Measurements from ENCODE around the gene TEX14. TPM values are rescaled to one million over a fixed set of nuclear protein-coding genes. Genes with fewer than 3 reads are reported as not detected.

TEX14 gene
- polyA plus RNA-seq, 3 donors, result 0.25 TPM; not detected in 2

DNA sequence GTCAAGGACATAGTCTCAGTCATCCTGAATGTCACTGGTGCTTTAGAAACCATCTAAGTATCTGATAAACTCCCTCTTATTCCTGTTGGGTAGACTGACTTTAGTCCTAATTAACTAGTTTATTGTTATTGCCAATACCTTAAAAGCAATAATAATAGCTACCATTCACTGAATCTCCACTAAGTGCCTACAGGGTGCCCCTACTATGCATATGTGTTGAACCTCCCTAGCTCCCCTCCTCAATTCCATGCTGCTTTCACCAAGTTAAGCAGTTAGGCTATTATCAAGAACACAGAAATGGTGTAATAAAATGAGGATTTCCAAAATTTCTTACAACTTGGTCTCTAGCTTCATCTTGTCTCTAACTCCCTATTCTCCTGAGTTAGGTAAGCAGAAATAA, 89.9 kb downstream of the TEX14 start:
- Histone ChIP-seq H3K4me1 (ENCODE audit: control insufficient read depth in 1 of 2, insufficient read depth in 2 of 2, low read length in 2 of 2) (peaks cover 0 to 3% of the 10 kb centered on the region in 2 donors), H3K27me3 (ENCODE audit: control insufficient read depth in 2 of 2, insufficient read depth in 2 of 2, low read length in 2 of 2) (no peaks in the 10 kb centered on the region), H4K20me1 (ENCODE audit: insufficient read depth, low read length) (no peaks in the 10 kb centered on the region), H3K9ac (ENCODE audit: insufficient read depth, low read length, poor library complexity, severe bottlenecking) (no peak overlapping the region), H3K4me3 (replicated peaks in 1 of 3; ENCODE audit: low read depth in 2 of 3, low read length in 3 of 3) (no peak overlapping the region), H3K9me3 (replicated peaks in 1 of 2; ENCODE audit: control insufficient read depth in 1 of 2, insufficient read depth in 1 of 2, low read length in 2 of 2) (no peaks in the 10 kb centered on the region), H2AFZ (ENCODE audit: insufficient read depth, low read depth, low read length, poor library complexity, severe bottlenecking) (no peak overlapping the region), H3K4me2 (replicated peaks; ENCODE audit: extremely low read depth, low read length, poor library complexity, severe bottlenecking) (no peak overlapping the region), H3K27ac (ENCODE audit: low read depth in 1 of 2, low read length in 2 of 2) (no peak overlapping the region), H3K79me2 (ENCODE audit: insufficient read depth, low read length) (no peaks in the 10 kb centered on the region), H3K36me3 (replicated peaks in 1 of 2; ENCODE audit: control insufficient read depth in 1 of 2, insufficient read depth in 2 of 2, low read length in 2 of 2) (no peaks in the 10 kb centered on the region)
- Mint-ChIP-seq H3K4me1 (peaks cover 7% of the 10 kb centered on the region), H3K27ac (no peak overlapping the region), H3K9me3 (peaks cover 0 to 2% (median 0%) of the 10 kb centered on the region in 7 donors), H3K36me3 (no peaks in the 10 kb centered on the region), H3K4me3 (no peak overlapping the region), H3K27me3 (ENCODE audit: low read depth in 3 of 3) (peaks cover 0 to 3% (median 2%) of the 10 kb centered on the region in 3 donors)
- intact Hi-C loops (cut with micrococcal nuclease), result no loop called here
- TF ChIP-seq, protein P1, sequence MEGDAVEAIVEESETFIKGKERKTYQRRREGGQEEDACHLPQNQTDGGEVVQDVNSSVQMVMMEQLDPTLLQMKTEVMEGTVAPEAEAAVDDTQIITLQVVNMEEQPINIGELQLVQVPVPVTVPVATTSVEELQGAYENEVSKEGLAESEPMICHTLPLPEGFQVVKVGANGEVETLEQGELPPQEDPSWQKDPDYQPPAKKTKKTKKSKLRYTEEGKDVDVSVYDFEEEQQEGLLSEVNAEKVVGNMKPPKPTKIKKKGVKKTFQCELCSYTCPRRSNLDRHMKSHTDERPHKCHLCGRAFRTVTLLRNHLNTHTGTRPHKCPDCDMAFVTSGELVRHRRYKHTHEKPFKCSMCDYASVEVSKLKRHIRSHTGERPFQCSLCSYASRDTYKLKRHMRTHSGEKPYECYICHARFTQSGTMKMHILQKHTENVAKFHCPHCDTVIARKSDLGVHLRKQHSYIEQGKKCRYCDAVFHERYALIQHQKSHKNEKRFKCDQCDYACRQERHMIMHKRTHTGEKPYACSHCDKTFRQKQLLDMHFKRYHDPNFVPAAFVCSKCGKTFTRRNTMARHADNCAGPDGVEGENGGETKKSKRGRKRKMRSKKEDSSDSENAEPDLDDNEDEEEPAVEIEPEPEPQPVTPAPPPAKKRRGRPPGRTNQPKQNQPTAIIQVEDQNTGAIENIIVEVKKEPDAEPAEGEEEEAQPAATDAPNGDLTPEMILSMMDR (IDR thresholded peaks at IDR 0.05), result no peak
- DNase-seq, result no peak

DNA sequence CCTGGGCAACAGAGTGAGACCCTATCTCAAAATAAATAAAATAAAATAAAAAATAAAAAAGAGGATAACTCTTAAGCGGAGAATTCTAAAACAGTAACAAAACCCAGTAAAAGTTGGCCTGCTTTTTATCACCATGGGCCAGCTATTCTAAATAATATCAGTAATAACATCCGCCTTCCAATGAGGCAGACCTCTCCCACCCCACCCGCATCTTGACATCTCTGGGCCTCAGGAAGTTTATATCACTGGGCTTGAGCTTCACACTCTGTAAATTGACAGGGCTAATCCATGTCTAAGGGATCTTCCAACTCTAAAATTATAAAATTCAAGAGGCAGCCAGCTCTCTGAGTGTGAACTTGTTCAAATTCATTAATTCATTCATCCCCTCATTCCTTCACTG, 94.5 kb downstream of the TEX14 start:
- Histone ChIP-seq H3K4me2 (replicated peaks; ENCODE audit: extremely low read depth, low read length, poor library complexity, severe bottlenecking) (no peak overlapping the region), H3K9me3 (replicated peaks in 1 of 2; ENCODE audit: control insufficient read depth in 1 of 2, insufficient read depth in 1 of 2, low read length in 2 of 2) (no peaks in the 10 kb centered on the region), H3K4me3 (replicated peaks in 1 of 3; ENCODE audit: low read depth in 2 of 3, low read length in 3 of 3) (no peak overlapping the region), H3K27me3 (ENCODE audit: control insufficient read depth in 2 of 2, insufficient read depth in 2 of 2, low read length in 2 of 2) (no peaks in the 10 kb centered on the region), H3K36me3 (replicated peaks in 1 of 2; ENCODE audit: control insufficient read depth in 1 of 2, insufficient read depth in 2 of 2, low read length in 2 of 2) (no peaks in the 10 kb centered on the region), H3K79me2 (ENCODE audit: insufficient read depth, low read length) (no peaks in the 10 kb centered on the region), H3K27ac (ENCODE audit: low read depth in 1 of 2, low read length in 2 of 2) (no peak overlapping the region), H2AFZ (ENCODE audit: insufficient read depth, low read depth, low read length, poor library complexity, severe bottlenecking) (no peak overlapping the region), H3K4me1 (ENCODE audit: control insufficient read depth in 1 of 2, insufficient read depth in 2 of 2, low read length in 2 of 2) (no peaks in the 10 kb centered on the region), H3K9ac (ENCODE audit: insufficient read depth, low read length, poor library complexity, severe bottlenecking) (no peak overlapping the region), H4K20me1 (ENCODE audit: insufficient read depth, low read length) (no peaks in the 10 kb centered on the region)
- H3K4me3 Mint-ChIP-seq, result no peak overlapping the region
- peaks cover 0 to 1% (median 0%) of the 10 kb centered on the region in 7 donors for H3K9me3 Mint-ChIP-seq
- no peak for DNase-seq
- no peaks in the 10 kb centered on the region for H3K36me3 Mint-ChIP-seq
- no peaks in the 10 kb centered on the region for H3K4me1 Mint-ChIP-seq
- TF ChIP-seq, protein P1 (IDR thresholded peaks at IDR 0.05), result no peak
- intact Hi-C loops (cut with micrococcal nuclease), result no loop called here
- H3K27ac Mint-ChIP-seq, result no peak overlapping the region
- 100% methylated on average over 2 of the region's 3 CpGs for WGBS (ENCODE audit: insufficient coverage)
- H3K27me3 Mint-ChIP-seq (ENCODE audit: low read depth in 3 of 3), result peaks cover 0 to under 1% (median 0%) of the 10 kb centered on the region in 3 donors
